Smooth muscle cell (in vitro differentiated cells): Measurements from ENCODE around the gene CHCHD3. TPM values are rescaled to one million over a fixed set of nuclear protein-coding genes. Genes with fewer than 3 reads are reported as not detected.

ENCODE experiments used
- DNase-seq: peaks from one replicate; lab custom pipeline; 2025; ENCODE audit not compliant: unreplicated experiment; lab: John Stamatoyannopoulos, UW
- H2AFZ ChIP-seq: fragments of 200-600 bp; sonication (generic); 2 replicates; pipeline ENCODE4 v1.6.0; 2016; ENCODE audit warnings: antibody characterized with exemption, low read depth, mild to moderate bottlenecking
- H3F3A ChIP-seq: fragments of 200-600 bp; sonication (generic); 2 replicates; pipeline ENCODE4 v1.6.0; 2017; ENCODE audit warnings: antibody characterized with exemption, low read depth
- H3K27ac ChIP-seq: fragments of 200-600 bp; sonication (generic); 2 replicates; pipeline ENCODE4 v1.5.1; 2016; ENCODE audit warnings: low read depth, mild to moderate bottlenecking
- H3K27me3 ChIP-seq: fragments of 200-600 bp; sonication (generic); 2 replicates; pipeline ENCODE4 v1.6.1; 2016; ENCODE audit warnings: low read depth, mild to moderate bottlenecking
- H3K36me3 ChIP-seq: fragments of 200-600 bp; sonication (generic); 2 replicates; pipeline ENCODE4 v1.5.1; 2016; ENCODE audit warnings: low read depth
- H3K4me1 ChIP-seq: fragments of 200-600 bp; sonication (generic); 2 replicates; pipeline ENCODE4 v1.5.1; 2016; ENCODE audit warnings: low read depth
- H3K4me2 ChIP-seq: fragments of 200-600 bp; sonication (generic); 2 replicates; pipeline ENCODE4 v1.6.0; 2016; ENCODE audit warnings: mild to moderate bottlenecking
- H3K4me3 ChIP-seq: fragments of 200-600 bp; sonication (generic); 2 replicates; pipeline ENCODE4 v1.5.1; 2016; ENCODE audit warnings: mild to moderate bottlenecking
- H3K79me2 ChIP-seq: fragments of 200-600 bp; sonication (generic); 2 replicates; pipeline ENCODE4 v1.6.0; 2016; ENCODE audit warnings: low read depth, mild to moderate bottlenecking
- H3K9ac ChIP-seq: fragments of 200-600 bp; sonication (generic); 2 replicates; pipeline ENCODE4 v1.6.0; 2016; ENCODE audit warnings: low read depth
- H3K9me3 ChIP-seq: fragments of 200-600 bp; sonication (generic); replicated peaks from 2 replicates; pipeline ENCODE4 v1.5.1; 2016; ENCODE audit warnings: low read depth
- H4K20me1 ChIP-seq: fragments of 200-600 bp; sonication (generic); 2 replicates; pipeline ENCODE4 v1.6.0; 2016; ENCODE audit warnings: low read depth
- CTCF ChIP-seq: fragments of 200-600 bp; sonication (generic); IDR thresholded peaks from 2 replicates; pipeline ENCODE4 v1.5.1; 2017; ENCODE audit warnings: borderline replicate concordance, mild to moderate bottlenecking, antibody characterized with exemption; ENCODE audit not compliant: insufficient read depth, poor library complexity, severe bottlenecking
- WGBS: methylation state at CpG from one replicate; pipeline ENCODE4 v1.1.7; 2016; ENCODE audit warnings: low lambda C conversion rate; 5-methylcytosine and 5-hydroxymethylcytosine counted together
- polyA plus RNA-seq: library from polyadenylated mRNA; unstranded; fragments of >200 nt; fragmentation: Nextera tagmentation; extraction: Ambion mirVana; gene quantifications from 2 replicates; pipeline ENCODE4 v1.2.1, GENCODE V29; 2016
- total RNA-seq: library from RNA; depleted of rRNA; stranded (reverse); fragments of >200 nt; gene quantifications from 2 replicates; pipeline ENCODE4 v1.2.3, GENCODE V29; 2014

Gene CHCHD3
- total and polyA plus RNA-seq, 2 experiments from 2014 or later, result 49.8 to 59.2 TPM

- H3K4me3 ChIP-seq, result no peak overlapping the region
- H3K27ac ChIP-seq, result no peak overlapping the region
- no peaks in the 10 kb centered on the region for H3K9me3 ChIP-seq
- DNase-seq, result no peak
- no peaks in the 10 kb centered on the region for H3K4me1 ChIP-seq
- 68% methylated on average over 3 of the region's 3 CpGs for WGBS
- no peaks in the 10 kb centered on the region for H3F3A ChIP-seq
- no peaks in the 10 kb centered on the region for H3K27me3 ChIP-seq
- H3K36me3 ChIP-seq, result no peaks in the 10 kb centered on the region
- H3K9ac ChIP-seq, result no peak overlapping the region
- H2AFZ ChIP-seq, result no peak overlapping the region
- no peaks in the 10 kb centered on the region for H3K79me2 ChIP-seq
- no peak for TF ChIP-seq CTCF
- no peak overlapping the region for H3K4me2 ChIP-seq
- peaks cover 4% of the 10 kb centered on the region for H4K20me1 ChIP-seq
Measured at GRCh38 chr7:132838313-132838712, 243.6 kb downstream of the CHCHD3 start.

GRCh38 chr7:132837529-132837928 lies 244.4 kb downstream of the CHCHD3 start:
- no peak for TF ChIP-seq CTCF
- Histone ChIP-seq H3F3A (no peaks in the 10 kb centered on the region), H3K27me3 (no peaks in the 10 kb centered on the region), H3K36me3 (no peaks in the 10 kb centered on the region), H4K20me1 (peaks cover 4% of the 10 kb centered on the region), H3K27ac (peak overlapping the region; percentile 29), H3K9ac (no peak overlapping the region), H3K4me3 (no peak overlapping the region), H3K4me1 (no peaks in the 10 kb centered on the region), H3K4me2 (no peak overlapping the region), H3K9me3 (no peaks in the 10 kb centered on the region), H2AFZ (no peak overlapping the region), H3K79me2 (no peaks in the 10 kb centered on the region)
- WGBS, result 87% methylated on average over 3 of the region's 3 CpGs
- DNase-seq, result no peak

GRCh38 chr7:132836746-132837145 lies 245.1 kb downstream of the CHCHD3 start:
- no peak overlapping the region for H3K4me3 ChIP-seq
- H4K20me1 ChIP-seq, result peaks cover 4% of the 10 kb centered on the region
- H3K27ac ChIP-seq, result peak overlapping the region; percentile 29
- H3K27me3 ChIP-seq, result no peaks in the 10 kb centered on the region
- TF ChIP-seq CTCF, result no peak
- no peaks in the 10 kb centered on the region for H3K36me3 ChIP-seq
- DNase-seq, result no peak
- no peaks in the 10 kb centered on the region for H3K4me1 ChIP-seq
- no peaks in the 10 kb centered on the region for H3F3A ChIP-seq
- no peaks in the 10 kb centered on the region for H3K79me2 ChIP-seq
- no peak overlapping the region for H2AFZ ChIP-seq
- WGBS, result 55% methylated on average over 1 of the region's 1 CpG
- no peak overlapping the region for H3K4me2 ChIP-seq
- H3K9ac ChIP-seq, result no peak overlapping the region
- H3K9me3 ChIP-seq, result no peaks in the 10 kb centered on the region

GRCh38 chr7:132830941-132831340 lies 250.9 kb downstream of the CHCHD3 start:
- Histone ChIP-seq H3K4me2 (no peak overlapping the region), H3F3A (no peaks in the 10 kb centered on the region), H3K79me2 (no peaks in the 10 kb centered on the region), H3K9me3 (no peaks in the 10 kb centered on the region), H4K20me1 (no peaks in the 10 kb centered on the region), H2AFZ (no peak overlapping the region), H3K27ac (no peak overlapping the region), H3K4me1 (no peaks in the 10 kb centered on the region), H3K27me3 (no peaks in the 10 kb centered on the region), H3K36me3 (no peaks in the 10 kb centered on the region), H3K9ac (no peak overlapping the region), H3K4me3 (no peak overlapping the region)
- DNase-seq, result no peak
- no peak for TF ChIP-seq CTCF
- WGBS, result 82% methylated on average over 2 of the region's 2 CpGs
